Vagina (tissue), 2 donors: ENCODE measurements around the gene KIF1A. TPM values are rescaled to one million over a fixed set of nuclear protein-coding genes. Genes with fewer than 3 reads are reported as not detected.

Experiments used
- DNase-seq, 2 donors: peaks; one replicate each; pipeline ENCODE4 v3.0.0-alpha.2; 2017; ENCODE audit errors: extremely low spot score in 2 of 2
- H3K27ac ChIP-seq: fragments of 200-600 bp; sonication (generic); one replicate; pipeline ENCODE4 v1.5.1; 2019
- H3K27me3 ChIP-seq: fragments of 200-600 bp; sonication (generic); one replicate; pipeline ENCODE4 v1.5.1; 2019
- H3K36me3 ChIP-seq, 2 donors: fragments of 200-600 bp; sonication (generic); one replicate each; pipeline ENCODE4 v1.5.1; 2017 to 2019
- H3K4me1 ChIP-seq: fragments of 200-600 bp; sonication (generic); one replicate; pipeline ENCODE4 v1.5.1; 2019
- H3K4me3 ChIP-seq, 2 donors: fragments of 200-600 bp; sonication (generic); 1 replicate in 1 of 2; 2 replicates in 1 of 2; pipeline ENCODE4 v1.5.1; 2016 to 2019
- H3K9me3 ChIP-seq: fragments of 200-600 bp; sonication (generic); one replicate; pipeline ENCODE4 v1.5.1; 2019
- POLR2A ChIP-seq, 2 donors: fragments of 450-650 bp; IDR thresholded peaks; one replicate each; pipeline ENCODE4 v1.6.1; 2017; ENCODE audit warnings: antibody characterized with exemption in 2 of 2, mild to moderate bottlenecking in 2 of 2, moderate library complexity in 2 of 2
- POLR2AphosphoS5 ChIP-seq, 2 donors: sonication (generic); formaldehyde crosslinking; IDR thresholded peaks; one replicate each; pipeline ENCODE4 v1.9.0; 2017; ENCODE audit warnings: antibody characterized with exemption in 2 of 2, mild to moderate bottlenecking in 2 of 2, low read depth in 1 of 2; ENCODE audit not compliant: insufficient read depth in 1 of 2
- intact Hi-C: fragments of 100-400 bp; cut with DNase I; formaldehyde crosslinking; loops from one replicate; pipeline ENCODE4 v1.15.1; 2023
- total RNA-seq: library from RNA; depleted of rRNA; stranded (reverse); fragments of >200 nt; gene quantifications from one replicate; pipeline ENCODE4 v1.2.3, GENCODE V29; 2016
- TF ChIP-seq, protein P1 (sequence below), 3 experiments: fragments of 450-650 bp in 2 of 3; fragments of 200-600 bp in 1 of 3; sonication (generic) in 1 of 3; IDR thresholded peaks; one replicate each; pipeline ENCODE4 v1.5.1; 2017 to 2019; ENCODE audit warnings: antibody characterized with exemption in 3 of 3, mild to moderate bottlenecking in 2 of 3, moderate library complexity in 2 of 3

Gene KIF1A
- total RNA-seq, 1 donor from 2014 or later = 6.1 TPM

DNA sequence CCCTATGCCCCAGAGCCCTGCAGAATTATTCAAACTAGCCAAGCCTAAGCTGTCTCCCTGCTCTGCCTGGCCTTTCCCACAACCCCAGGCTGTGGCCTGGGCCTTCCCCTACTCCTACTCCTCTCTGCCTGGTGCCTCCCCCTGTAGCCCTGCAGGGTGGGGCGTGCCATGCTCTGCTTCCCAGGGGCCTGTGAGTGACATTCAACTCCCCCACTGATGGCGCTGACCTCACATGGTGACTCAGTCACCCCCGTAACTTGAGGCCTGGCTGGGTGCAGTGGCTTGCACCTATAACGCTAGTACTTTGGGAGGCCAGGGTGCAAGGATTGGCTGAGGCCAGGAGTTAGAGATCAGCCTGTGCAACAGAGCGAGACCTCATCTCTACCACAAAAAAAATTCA is 60.6 kb downstream of the KIF1A start:
- Histone ChIP-seq H3K4me3 (no peak overlapping the region), H3K9me3 (no peaks in the 10 kb centered on the region), H3K4me1 (no peaks in the 10 kb centered on the region), H3K36me3 (no peaks in the 10 kb centered on the region), H3K27me3 (no peaks in the 10 kb centered on the region), H3K27ac (no peak overlapping the region)
- intact Hi-C loops = no loop called here
- TF ChIP-seq, protein P1, sequence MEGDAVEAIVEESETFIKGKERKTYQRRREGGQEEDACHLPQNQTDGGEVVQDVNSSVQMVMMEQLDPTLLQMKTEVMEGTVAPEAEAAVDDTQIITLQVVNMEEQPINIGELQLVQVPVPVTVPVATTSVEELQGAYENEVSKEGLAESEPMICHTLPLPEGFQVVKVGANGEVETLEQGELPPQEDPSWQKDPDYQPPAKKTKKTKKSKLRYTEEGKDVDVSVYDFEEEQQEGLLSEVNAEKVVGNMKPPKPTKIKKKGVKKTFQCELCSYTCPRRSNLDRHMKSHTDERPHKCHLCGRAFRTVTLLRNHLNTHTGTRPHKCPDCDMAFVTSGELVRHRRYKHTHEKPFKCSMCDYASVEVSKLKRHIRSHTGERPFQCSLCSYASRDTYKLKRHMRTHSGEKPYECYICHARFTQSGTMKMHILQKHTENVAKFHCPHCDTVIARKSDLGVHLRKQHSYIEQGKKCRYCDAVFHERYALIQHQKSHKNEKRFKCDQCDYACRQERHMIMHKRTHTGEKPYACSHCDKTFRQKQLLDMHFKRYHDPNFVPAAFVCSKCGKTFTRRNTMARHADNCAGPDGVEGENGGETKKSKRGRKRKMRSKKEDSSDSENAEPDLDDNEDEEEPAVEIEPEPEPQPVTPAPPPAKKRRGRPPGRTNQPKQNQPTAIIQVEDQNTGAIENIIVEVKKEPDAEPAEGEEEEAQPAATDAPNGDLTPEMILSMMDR (IDR thresholded peaks at IDR 0.05) = no peak
- TF ChIP-seq POLR2A (IDR thresholded peaks at IDR 0.05) = no peak
- no peak for TF ChIP-seq POLR2AphosphoS5 (IDR thresholded peaks at IDR 0.05; ENCODE audit: insufficient read depth in 1 of 2, low read depth in 1 of 2)
- no peak for DNase-seq

DNA sequence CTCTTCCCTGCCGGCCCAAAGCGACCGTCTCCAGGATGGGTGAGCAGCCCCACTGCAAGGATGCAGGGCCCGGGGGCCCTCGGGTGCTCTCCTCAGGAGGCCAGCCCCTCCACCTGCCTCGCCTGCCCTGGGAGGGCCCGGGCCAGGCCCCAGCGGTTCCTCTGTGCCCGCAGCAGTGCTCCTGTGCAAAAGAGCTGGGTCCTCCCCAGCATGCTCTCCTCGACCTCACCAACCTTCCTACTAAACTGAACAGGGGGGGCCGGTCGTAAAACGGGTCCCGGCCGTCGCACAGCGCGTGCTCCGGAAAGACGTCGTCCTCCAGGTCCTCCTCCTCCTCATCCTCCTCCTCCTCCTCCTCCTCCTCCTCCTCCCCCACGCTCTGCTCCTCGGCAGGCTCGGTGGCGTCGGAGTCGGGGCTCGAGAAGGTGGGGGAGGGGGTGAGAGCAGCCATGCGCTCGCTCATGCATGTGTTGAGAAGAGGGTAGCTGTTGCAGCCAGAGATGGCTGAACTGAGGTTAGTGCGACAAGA is 62.9 kb downstream of the KIF1A start:
- H3K27me3 ChIP-seq = no peaks in the 10 kb centered on the region
- H3K9me3 ChIP-seq = no peaks in the 10 kb centered on the region
- H3K4me1 ChIP-seq = no peaks in the 10 kb centered on the region
- TF ChIP-seq, protein P1 (IDR thresholded peaks at IDR 0.05) = no peak
- TF ChIP-seq POLR2AphosphoS5 (IDR thresholded peaks at IDR 0.05; ENCODE audit: insufficient read depth in 1 of 2, low read depth in 1 of 2) (no peak), POLR2A (IDR thresholded peaks at IDR 0.05) (no peak)
- no peak overlapping the region for H3K4me3 ChIP-seq
- no peak for DNase-seq
- H3K27ac ChIP-seq = no peak overlapping the region
- no peaks in the 10 kb centered on the region for H3K36me3 ChIP-seq
- intact Hi-C loops = no loop called here

DNA sequence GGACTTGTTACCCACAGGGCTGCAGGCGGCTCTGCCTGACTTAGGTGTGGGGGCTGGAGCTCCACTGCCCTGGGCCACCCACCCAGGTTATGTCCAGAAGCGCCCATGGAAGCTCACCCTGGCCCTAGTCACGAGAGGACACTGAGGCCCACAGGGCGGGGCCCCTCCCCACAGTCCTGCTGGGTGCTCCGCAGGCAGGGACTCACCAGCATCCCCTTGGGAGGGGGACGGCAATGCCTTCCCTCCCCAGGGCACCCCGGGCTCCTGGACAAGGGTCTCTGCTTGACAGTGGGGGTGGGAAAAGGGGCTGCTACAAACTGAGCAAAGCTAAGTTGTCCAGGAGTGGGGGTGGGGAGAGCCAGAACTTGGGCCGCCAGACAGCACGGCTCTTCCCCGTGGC is 67.8 kb downstream of the KIF1A start:
- H3K27ac ChIP-seq = no peak overlapping the region
- no peak for DNase-seq
- H3K9me3 ChIP-seq = no peaks in the 10 kb centered on the region
- H3K36me3 ChIP-seq = no peaks in the 10 kb centered on the region
- TF ChIP-seq, protein P1 (IDR thresholded peaks at IDR 0.05) = no peak
- no peak for TF ChIP-seq POLR2AphosphoS5 (IDR thresholded peaks at IDR 0.05; ENCODE audit: insufficient read depth in 1 of 2, low read depth in 1 of 2)
- TF ChIP-seq POLR2A (IDR thresholded peaks at IDR 0.05) = no peak
- H3K4me3 ChIP-seq = no peak overlapping the region
- no peaks in the 10 kb centered on the region for H3K27me3 ChIP-seq
- no peaks in the 10 kb centered on the region for H3K4me1 ChIP-seq
- intact Hi-C loops = no loop called here

DNA sequence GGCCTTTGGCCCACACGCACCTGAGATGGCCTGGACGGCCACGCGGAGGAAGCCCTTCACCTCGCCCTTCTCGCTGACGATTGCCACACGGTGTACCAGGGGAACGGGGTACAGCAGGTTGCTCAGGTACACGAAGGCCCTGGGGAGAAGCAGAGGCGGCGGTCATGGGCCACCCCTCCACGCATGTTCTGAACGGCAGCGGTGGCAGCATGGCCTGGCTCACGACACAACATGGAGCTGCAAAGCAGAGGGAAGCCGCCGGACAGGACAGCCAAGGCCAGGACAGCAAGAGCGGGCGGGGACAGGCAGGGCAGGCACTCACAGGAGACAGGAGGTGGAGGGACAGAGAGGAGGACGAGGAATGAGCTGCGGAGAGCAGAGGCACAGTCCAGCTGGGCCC is 69.6 kb downstream of the KIF1A start:
- Histone ChIP-seq H3K9me3 (no peaks in the 10 kb centered on the region), H3K36me3 (no peaks in the 10 kb centered on the region), H3K4me1 (no peaks in the 10 kb centered on the region), H3K4me3 (no peak overlapping the region), H3K27me3 (no peaks in the 10 kb centered on the region), H3K27ac (no peak overlapping the region)
- TF ChIP-seq, protein P1 (IDR thresholded peaks at IDR 0.05) = no peak
- no peak for TF ChIP-seq POLR2A (IDR thresholded peaks at IDR 0.05)
- TF ChIP-seq POLR2AphosphoS5 (IDR thresholded peaks at IDR 0.05; ENCODE audit: insufficient read depth in 1 of 2, low read depth in 1 of 2) = no peak
- intact Hi-C loops = no loop called here
- DNase-seq = no peak

DNA sequence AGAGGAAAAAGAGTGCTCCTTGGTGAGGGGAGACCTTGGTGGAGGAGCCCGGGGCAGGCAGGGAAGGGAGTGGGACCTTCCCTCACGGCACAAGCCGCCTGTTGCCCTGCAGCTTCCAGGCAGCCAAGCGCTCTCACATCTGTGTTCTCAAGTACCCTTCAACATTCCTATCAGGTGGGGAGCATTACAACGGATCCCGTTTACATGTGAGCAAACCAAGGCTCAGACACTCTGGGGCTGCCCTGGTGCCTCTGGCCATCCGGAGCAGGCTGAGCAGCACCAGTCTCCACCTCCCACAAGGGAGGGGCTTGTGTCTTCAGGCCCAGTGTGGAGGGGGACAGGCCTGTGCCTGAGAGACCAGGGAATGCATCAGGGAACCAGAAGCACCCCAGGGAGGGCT is 70.5 kb downstream of the KIF1A start:
- no peaks in the 10 kb centered on the region for H3K4me1 ChIP-seq
- TF ChIP-seq, protein P1 (IDR thresholded peaks at IDR 0.05) = no peak
- no peak for TF ChIP-seq POLR2A (IDR thresholded peaks at IDR 0.05)
- no peak for TF ChIP-seq POLR2AphosphoS5 (IDR thresholded peaks at IDR 0.05; ENCODE audit: insufficient read depth in 1 of 2, low read depth in 1 of 2)
- no peak for DNase-seq
- no peak overlapping the region for H3K27ac ChIP-seq
- no peak overlapping the region for H3K4me3 ChIP-seq
- H3K9me3 ChIP-seq = no peaks in the 10 kb centered on the region
- H3K27me3 ChIP-seq = no peaks in the 10 kb centered on the region
- intact Hi-C loops = no loop called here
- H3K36me3 ChIP-seq = no peaks in the 10 kb centered on the region
